Activated CD8-positive, alpha-beta memory T cell treated with anti-CD3 and anti-CD28 coated beads, Interleukin-2, amount 50 U/mL, for 1 hour (primary cell): ENCODE data around the gene PIGC.
"Not testable (repeated sequence)": the region's sequence is repeated elsewhere in the genome, so short reads cannot be mapped to it uniquely, and the experiment has no call there.

ENCODE experiments used
- DNase-seq: peaks from one replicate; pipeline ENCODE4 v3.0.0-alpha.2; 2020; ENCODE audit errors: extremely low read depth

Gene PIGC

GRCh38 chr1:172466795-172467407 is 23.0 kb upstream of the PIGC start:
- no peak for DNase-seq

GRCh38 chr1:172465617-172466016 is 21.7 kb upstream of the PIGC start:
- no peak for DNase-seq

- no peak for DNase-seq
These were observed 17.0 kb upstream of the PIGC start for GRCh38 chr1:172460887-172461315.

- no peak for DNase-seq
These were observed 16.3 kb upstream of the PIGC start for GRCh38 chr1:172460177-172460576.

GRCh38 chr1:172457479-172458130 is 13.7 kb upstream of the PIGC start:
- no peak for DNase-seq

- DNase-seq = no peak
These were observed 12.5 kb upstream of the PIGC start for GRCh38 chr1:172456344-172456769.

GRCh38 chr1:172455451-172455850 is 11.6 kb upstream of the PIGC start:
- no peak for DNase-seq

GRCh38 chr1:172453607-172454006 is 9.7 kb upstream of the PIGC start:
- no peak for DNase-seq

GRCh38 chr1:172453153-172453545 is 9.3 kb upstream of the PIGC start:
- DNase-seq = no peak

- DNase-seq = no peak
These were observed 8.8 kb upstream of the PIGC start for GRCh38 chr1:172452536-172453152.

GRCh38 chr1:172451002-172451443 is 7.2 kb upstream of the PIGC start:
- no peak for DNase-seq

- DNase-seq = no peak
These were observed 6.6 kb upstream of the PIGC start for GRCh38 chr1:172450524-172450885.

GRCh38 chr1:172449585-172450523 is 6.0 kb upstream of the PIGC start:
- no peak for DNase-seq

- DNase-seq = no peak
These were observed 5.2 kb upstream of the PIGC start for GRCh38 chr1:172448995-172449584.

GRCh38 chr1:172447641-172448040 is 3.8 kb upstream of the PIGC start:
- no peak for DNase-seq

GRCh38 chr1:172446547-172446946 is 2.7 kb upstream of the PIGC start:
- no peak for DNase-seq

GRCh38 chr1:172442843-172443565 is 865 bp downstream of the PIGC start:
- no peak for DNase-seq

GRCh38 chr1:172442404-172442803 is 1.5 kb downstream of the PIGC start:
- no peak for DNase-seq

- DNase-seq = not testable (repeated sequence)
These were observed 6.7 kb downstream of the PIGC start for GRCh38 chr1:172437183-172437582.

- no peak for DNase-seq
These were observed 12.1 kb downstream of the PIGC start for GRCh38 chr1:172431721-172432192.

- no peak for DNase-seq
These were observed 12.7 kb downstream of the PIGC start for GRCh38 chr1:172431204-172431603.
